IPS DF 4.7 (cell line): ENCODE results near the gene KRT13.

ENCODE experiments used
- DNase-seq: peaks from one replicate; pipeline ENCODE4 v3.0.0-alpha.2; 2013; ENCODE audit warnings: low spot score; ENCODE audit errors: extremely low read depth

KRT13 gene

GRCh38 chr17:41496803-41497484 lies 8.5 kb downstream of the KRT13 start:
- no peak for DNase-seq

DNA sequence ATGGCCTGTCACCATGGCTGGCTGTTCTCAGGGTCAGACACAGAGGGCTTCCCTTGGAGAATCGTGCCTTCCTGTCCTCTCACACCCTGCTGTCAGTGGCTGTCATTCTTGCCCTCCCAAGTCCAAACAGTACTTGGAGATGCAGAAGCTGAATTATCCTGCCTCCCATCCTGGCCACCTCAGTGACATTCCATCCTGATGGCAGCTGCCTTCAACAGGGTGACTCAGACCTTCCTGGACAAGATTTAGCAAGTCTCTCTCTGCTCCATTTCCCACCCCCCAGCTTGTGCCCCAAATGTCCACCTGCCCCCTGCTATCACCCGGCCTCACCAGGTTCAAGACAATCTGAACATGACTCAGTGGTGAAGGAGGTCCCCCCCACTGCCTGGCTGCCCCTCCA lies 10.9 kb downstream of the KRT13 start:
- no peak for DNase-seq

DNA sequence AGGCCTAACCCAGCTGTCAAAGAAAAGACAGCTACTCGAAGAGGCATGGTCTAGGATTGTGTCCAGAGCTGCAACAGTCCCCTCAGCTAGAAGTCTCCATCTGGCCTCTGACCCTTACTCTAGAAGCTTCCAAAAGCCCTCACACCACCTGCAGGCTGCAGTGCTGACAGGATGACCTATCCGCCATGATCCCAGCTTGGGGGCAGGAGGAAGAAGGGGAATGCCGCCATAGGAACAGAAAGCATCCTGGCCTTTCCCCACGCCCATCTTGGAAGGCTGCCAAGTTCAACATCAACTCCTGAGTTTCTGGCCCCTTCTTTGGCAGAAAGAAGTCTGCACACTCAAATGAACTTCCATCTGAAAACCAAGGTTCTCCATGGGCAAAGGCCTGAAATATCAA lies 12.6 kb downstream of the KRT13 start:
- DNase-seq = no peak

- no peak for DNase-seq
Observed at GRCh38 chr17:41492351-41492750, 13.1 kb downstream of the KRT13 start.

GRCh38 chr17:41491476-41491875 lies 13.9 kb downstream of the KRT13 start:
- DNase-seq = no peak

DNA sequence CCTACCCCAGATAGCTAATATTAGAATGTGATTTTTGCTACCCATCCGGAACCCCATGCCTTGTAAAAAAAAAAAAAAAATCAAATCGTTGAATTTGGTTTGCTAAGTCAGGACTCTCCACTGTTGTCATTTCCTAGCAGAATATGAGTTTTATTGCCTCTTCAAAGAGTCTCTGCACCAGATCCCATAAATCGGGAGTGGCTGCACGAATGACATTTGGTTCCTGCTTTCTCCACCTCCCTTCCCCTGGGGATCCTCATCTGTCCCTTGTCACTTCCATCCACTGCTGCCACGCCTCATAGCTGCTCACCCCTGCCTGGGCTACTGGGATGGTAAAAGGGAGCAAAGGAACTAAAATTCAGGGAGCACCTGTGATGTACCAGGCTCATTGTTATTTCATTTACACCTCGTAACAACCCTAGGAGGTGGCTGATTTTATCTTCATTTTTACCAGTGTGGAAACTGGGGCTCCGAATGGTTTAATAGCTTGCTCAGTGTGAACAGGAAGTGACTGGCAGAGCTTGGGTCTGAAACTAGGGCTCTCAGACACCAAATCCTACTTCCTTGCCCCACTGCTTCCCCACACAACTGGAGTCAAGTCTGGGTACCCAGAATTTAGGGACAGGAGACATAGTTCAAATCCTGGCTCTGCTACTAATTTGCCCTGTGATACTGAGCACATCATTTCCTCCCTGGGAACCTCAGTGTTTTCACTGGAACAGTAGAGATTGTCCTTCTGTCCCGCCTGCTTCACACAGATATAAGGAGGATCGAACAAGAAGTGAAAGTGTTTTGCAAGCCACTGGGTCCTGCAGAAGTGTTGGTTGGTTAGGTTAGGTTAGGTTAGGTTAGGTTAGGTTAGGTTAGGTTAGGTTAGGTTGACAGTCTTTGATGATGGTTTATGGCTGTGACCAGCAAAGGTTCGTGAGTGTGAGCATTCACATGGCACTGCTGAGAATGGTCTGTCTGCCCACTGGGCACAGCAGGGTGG lies 15.1 kb downstream of the KRT13 start:
- no peak for DNase-seq

DNA sequence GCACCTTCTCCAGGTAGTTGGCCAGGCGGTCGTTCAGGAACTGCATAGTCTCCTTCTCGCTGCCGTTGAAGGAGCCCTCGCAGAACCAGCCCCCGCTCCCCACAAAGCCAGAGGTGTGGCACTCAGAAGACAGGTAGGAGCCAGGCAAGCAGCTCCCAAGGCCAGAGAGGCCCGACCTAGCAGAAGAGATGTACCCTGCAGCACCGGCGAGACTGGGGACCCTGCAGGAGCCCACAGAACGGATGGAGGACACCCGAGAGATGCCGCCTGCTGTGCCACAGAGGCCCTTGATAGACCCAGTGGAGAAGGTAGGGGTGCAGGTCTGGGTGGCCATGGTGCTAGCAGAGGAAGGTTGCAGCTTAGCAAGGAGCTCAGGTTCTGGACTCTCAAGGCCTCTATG lies 15.9 kb downstream of the KRT13 start, which contains the start of gene KRT36:
TSS of gene KRT36 (minus strand) at position 380 of the 400 bp plus-strand sequence. CDS start at position 334, 46 bp downstream.
- no peak for DNase-seq

- DNase-seq = peak; percentile 49
Observed at GRCh38 chr17:41486809-41487530, 18.4 kb downstream of the KRT13 start.

- no peak for DNase-seq
Observed at GRCh38 chr17:41486316-41486715, 19.1 kb downstream of the KRT13 start.

- DNase-seq = no peak
Observed at GRCh38 chr17:41484920-41485904, 20.2 kb downstream of the KRT13 start.

GRCh38 chr17:41483991-41484826 lies 21.2 kb downstream of the KRT13 start:
- DNase-seq = no peak

DNA sequence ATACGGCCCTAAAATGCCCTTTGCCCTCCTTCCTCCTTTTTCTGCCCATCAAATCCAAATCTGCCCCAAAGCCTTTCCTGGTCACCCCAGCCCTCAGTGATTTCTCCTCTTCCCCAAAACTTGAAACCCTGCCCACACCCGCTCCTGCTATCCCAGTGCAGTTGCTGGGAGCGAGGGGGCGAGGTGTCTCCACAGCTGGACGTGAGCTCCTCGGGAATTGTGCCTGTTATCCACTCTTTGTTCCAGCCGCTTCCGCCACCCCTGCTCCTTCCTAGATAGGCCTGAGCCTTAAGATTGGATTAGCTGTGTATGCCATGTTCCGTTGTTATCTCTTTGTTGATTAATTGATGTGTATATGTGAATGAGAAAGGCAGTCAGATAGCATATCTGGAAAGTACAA lies 21.9 kb downstream of the KRT13 start:
- DNase-seq = no peak

- no peak for DNase-seq
Observed at GRCh38 chr17:41481036-41481435, 24.4 kb downstream of the KRT13 start, which contains the start of gene KRT35. TSS of gene KRT35 (minus strand) at chr17:41481151. CDS start at chr17:41481097, 54 bp downstream.

- DNase-seq = no peak
Observed at GRCh38 chr17:41480581-41480980, 24.8 kb downstream of the KRT13 start.

DNA sequence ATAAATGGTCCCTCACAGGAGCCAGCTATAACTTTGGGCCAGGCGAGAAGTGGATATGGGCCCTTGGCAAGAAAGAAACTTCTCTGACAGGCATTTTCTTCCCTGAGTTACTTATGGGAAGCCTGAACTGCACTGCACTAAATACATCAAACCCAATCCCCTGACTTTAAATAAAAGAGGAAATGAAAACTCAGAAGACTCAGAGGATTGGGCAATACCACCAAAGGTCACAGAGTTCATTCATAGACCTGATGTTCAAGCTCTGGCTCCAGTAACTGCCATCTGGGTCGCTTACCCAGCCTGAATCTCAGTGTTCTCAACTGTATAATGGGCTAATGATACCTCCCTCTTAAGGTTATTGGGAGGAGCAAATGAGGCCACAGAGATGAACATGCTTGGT lies 25.3 kb downstream of the KRT13 start:
- no peak for DNase-seq

- no peak for DNase-seq
Observed at GRCh38 chr17:41478237-41478636, 27.2 kb downstream of the KRT13 start.

DNA sequence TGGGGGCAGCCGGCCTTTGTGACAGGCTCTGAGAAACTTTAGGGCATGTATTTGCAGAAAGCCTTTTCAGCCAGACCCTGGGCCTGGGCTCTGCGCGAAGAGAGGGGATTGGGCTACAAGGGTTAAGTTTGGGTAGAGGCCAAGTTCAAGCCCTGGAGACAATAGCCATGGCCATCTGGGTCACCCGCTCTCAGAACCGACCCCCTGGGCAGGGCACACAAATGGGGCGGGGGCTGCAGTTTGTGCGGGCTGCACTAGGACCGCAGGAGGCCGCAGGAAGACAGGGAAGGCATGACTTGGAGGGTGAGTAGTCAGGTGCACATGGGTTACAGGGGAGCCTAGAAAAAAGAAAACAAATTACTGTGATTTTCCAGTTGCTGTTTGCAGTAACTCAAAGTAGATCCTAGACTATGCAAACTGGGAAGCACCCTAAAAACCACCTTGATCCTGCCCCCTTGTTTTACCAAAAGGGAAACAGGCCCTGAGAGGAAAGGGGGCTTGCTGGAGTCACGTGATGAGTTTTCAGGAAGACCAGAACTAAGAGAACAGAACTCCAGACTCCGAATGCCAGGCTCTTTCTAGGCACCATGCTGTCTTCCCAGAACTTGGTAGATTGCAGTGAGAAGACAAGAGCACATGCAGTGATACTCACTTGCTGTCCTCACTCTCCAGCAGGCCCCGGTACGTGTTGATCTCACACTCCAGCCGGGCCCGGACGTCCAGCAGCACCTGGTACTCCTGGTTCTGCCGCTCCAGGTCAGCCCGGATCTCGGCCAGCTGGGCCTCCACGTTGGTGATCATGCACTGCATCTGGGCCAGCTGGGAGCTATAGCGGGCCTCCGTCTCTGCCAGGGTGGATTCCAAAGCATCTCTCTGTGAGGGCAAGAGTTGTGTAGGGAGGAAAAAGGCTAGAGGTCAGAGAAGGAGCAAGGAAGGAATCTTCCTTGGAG lies 28.3 kb downstream of the KRT13 start:
- DNase-seq = no peak

GRCh38 chr17:41475421-41475820 lies 30.0 kb downstream of the KRT13 start:
- no peak for DNase-seq
